Sigmoid colon (tissue), 7 donors: ENCODE measurements around the gene MYO10. TPM values are rescaled to one million over a fixed set of nuclear protein-coding genes. Genes with fewer than 3 reads are reported as not detected.

Experiments used
- DNase-seq: peaks from one replicate; pipeline ENCODE4 v3.0.0-alpha.2; 2019
- H3K27ac ChIP-seq, 4 donors: fragments of 200-600 bp; sonication (generic); one replicate each; pipeline ENCODE4 v1.5.1; 2016 to 2019; ENCODE audit warnings: mild to moderate bottlenecking in 1 of 4
- H3K27me3 ChIP-seq, 3 donors: fragments of 200-600 bp; sonication (generic); one replicate each; pipeline ENCODE4 v1.5.1; 2019; ENCODE audit warnings: mild to moderate bottlenecking in 1 of 3
- H3K36me3 ChIP-seq, 4 donors: fragments of 200-600 bp; sonication (generic); one replicate each; pipeline ENCODE4 v1.5.1; 2016 to 2019
- H3K4me1 ChIP-seq, 4 donors: fragments of 200-600 bp; sonication (generic); one replicate each; pipeline ENCODE4 v1.5.1; 2017 to 2019
- H3K4me3 ChIP-seq, 4 donors: fragments of 200-600 bp; sonication (generic); one replicate each; pipeline ENCODE4 v1.5.1; 2017 to 2019; ENCODE audit warnings: mild to moderate bottlenecking in 2 of 4, moderate library complexity in 1 of 4
- H3K9me3 ChIP-seq, 4 donors: fragments of 200-600 bp in 3 of 4; sonication (generic) in 3 of 4; one replicate each; pipeline versions ENCODE4 v1.5.1 to v1.6.1; 2013 to 2019
- CTCF ChIP-seq, 4 experiments: fragments of 450-650 bp in 3 of 4; fragments of 200-600 bp in 1 of 4; IDR thresholded peaks; one replicate each; pipeline ENCODE4 v1.5.1; 2016 to 2019; ENCODE audit warnings: antibody characterized with exemption in 4 of 4, mild to moderate bottlenecking in 3 of 4, moderate library complexity in 2 of 4
- EP300 ChIP-seq, 4 donors: sonication (generic); formaldehyde crosslinking; IDR thresholded peaks; one replicate each; pipeline ENCODE4 v1.6.1; 2017; ENCODE audit warnings: antibody characterized with exemption in 4 of 4
- POLR2A ChIP-seq, 2 donors: fragments of 450-650 bp; IDR thresholded peaks; one replicate each; pipeline ENCODE4 v1.6.1; 2016; ENCODE audit warnings: antibody characterized with exemption in 2 of 2, mild to moderate bottlenecking in 2 of 2, moderate library complexity in 2 of 2
- POLR2AphosphoS5 ChIP-seq, 4 donors: sonication (generic); formaldehyde crosslinking; IDR thresholded peaks; one replicate each; pipeline ENCODE4 v1.6.1; 2017; ENCODE audit warnings: antibody characterized with exemption in 4 of 4
- WGBS, 2 donors: extraction: QIAGEN DNeasy Blood & Tissue Kit; methylation state at CpG; one replicate each; pipeline ENCODE4 v1.1.7; 2013; 5-methylcytosine and 5-hydroxymethylcytosine counted together
- intact Hi-C: fragments of 100-400 bp; cut with DNase I; formaldehyde crosslinking; loops from one replicate; pipeline ENCODE4 v1.15.1; 2023
- polyA plus RNA-seq, 3 donors: library from polyadenylated mRNA; stranded (reverse); fragments of 200-250 nt; gene quantifications; one replicate each; pipeline ENCODE4 v1.2.3, GENCODE V29; 2013
- total RNA-seq, 4 donors: library from RNA; depleted of rRNA; stranded (reverse); fragments of >200 nt; gene quantifications; one replicate each; pipeline ENCODE4 v1.1.0, GENCODE V29; 2016
- donor health status: healthy with polysubstance abuse.
- donor health status: Bipolar disorder and iron deficiency.
- donor health status: healthy.

MYO10 gene
- total and polyA plus RNA-seq, 7 donors = 3.9 to 20.3 (median 8.3) TPM

- no peak overlapping the region for H3K27ac ChIP-seq
- H3K4me1 ChIP-seq = peaks cover 0 to 25% (median 23%) of the 10 kb centered on the region in 4 donors
- no peaks in the 10 kb centered on the region for H3K36me3 ChIP-seq
- intact Hi-C loops = loop anchor here (10.0 kb wide), 1 partner anchor 127 kb away; no protein-coding TSS in a partner anchor
- WGBS, 2 donors = 17 to 61% methylated on average over 5 of the region's 5 CpGs
- no peaks in the 10 kb centered on the region for H3K9me3 ChIP-seq
- H3K27me3 ChIP-seq = peaks cover 25 to 72% (median 50%) of the 10 kb centered on the region in 3 donors
- no peak for DNase-seq
- no peak overlapping the region for H3K4me3 ChIP-seq
- TF ChIP-seq EP300 (IDR thresholded peaks at IDR 0.05) (no peak), CTCF (IDR thresholded peaks at IDR 0.05) (peak in 1 of 4 experiments; percentile 14)
Measured at GRCh38 chr5:16931334-16932110, 4.6 kb downstream of the MYO10 start.

- no peak for DNase-seq
- peaks cover 0 to 17% (median 13%) of the 10 kb centered on the region in 4 donors for H3K4me1 ChIP-seq
- no peak overlapping the region for H3K27ac ChIP-seq
- no peak overlapping the region for H3K4me3 ChIP-seq
- H3K36me3 ChIP-seq = no peaks in the 10 kb centered on the region
- intact Hi-C loops = loop anchor here (10.0 kb wide), 1 partner anchor 126 kb away; no protein-coding TSS in a partner anchor
- 59 to 88% methylated on average over 8 of the region's 8 CpGs for WGBS, 2 donors
- peaks cover 17 to 64% (median 40%) of the 10 kb centered on the region in 3 donors for H3K27me3 ChIP-seq
- no peak for TF ChIP-seq POLR2AphosphoS5 (IDR thresholded peaks at IDR 0.05)
- TF ChIP-seq EP300 (IDR thresholded peaks at IDR 0.05) = no peak
- TF ChIP-seq CTCF (IDR thresholded peaks at IDR 0.05) = no peak
- no peak for TF ChIP-seq POLR2A (IDR thresholded peaks at IDR 0.05)
- H3K9me3 ChIP-seq = no peaks in the 10 kb centered on the region
Measured at GRCh38 chr5:16930496-16930895, 5.6 kb downstream of the MYO10 start.

- H3K27me3 ChIP-seq = peaks cover 11 to 57% (median 33%) of the 10 kb centered on the region in 3 donors
- 64 to 88% methylated on average over 3 of the region's 3 CpGs for WGBS, 2 donors
- no peaks in the 10 kb centered on the region for H3K36me3 ChIP-seq
- DNase-seq = no peak
- H3K4me1 ChIP-seq = peaks cover 0 to 10% (median 6%) of the 10 kb centered on the region in 4 donors
- no peaks in the 10 kb centered on the region for H3K9me3 ChIP-seq
- no peak overlapping the region for H3K27ac ChIP-seq
- intact Hi-C loops = loop anchor here (10.0 kb wide), 1 partner anchor 125 kb away; no protein-coding TSS in a partner anchor
- TF ChIP-seq CTCF (IDR thresholded peaks at IDR 0.05) = no peak
- no peak overlapping the region for H3K4me3 ChIP-seq
Measured at GRCh38 chr5:16929831-16930230, 6.3 kb downstream of the MYO10 start.

GRCh38 chr5:16929347-16929746, 6.7 kb downstream of the MYO10 start:
- WGBS, 2 donors = 92 to 95% methylated on average over 2 of the region's 2 CpGs
- H3K27me3 ChIP-seq = peaks cover 11 to 53% (median 30%) of the 10 kb centered on the region in 3 donors
- no peak for TF ChIP-seq POLR2A (IDR thresholded peaks at IDR 0.05)
- TF ChIP-seq POLR2AphosphoS5 (IDR thresholded peaks at IDR 0.05) = no peak
- TF ChIP-seq EP300 (IDR thresholded peaks at IDR 0.05) = no peak
- DNase-seq = no peak
- H3K36me3 ChIP-seq = no peaks in the 10 kb centered on the region
- no peak overlapping the region for H3K27ac ChIP-seq
- no peak overlapping the region for H3K4me3 ChIP-seq
- no peaks in the 10 kb centered on the region for H3K9me3 ChIP-seq
- intact Hi-C loops = no loop called here
- H3K4me1 ChIP-seq = peaks cover 0 to 5% (median 2%) of the 10 kb centered on the region in 4 donors

GRCh38 chr5:16927613-16928012, 8.5 kb downstream of the MYO10 start:
- Histone ChIP-seq H3K36me3 (no peaks in the 10 kb centered on the region), H3K27ac (no peak overlapping the region), H3K4me3 (no peak overlapping the region), H3K27me3 (peaks cover 0 to 35% (median 13%) of the 10 kb centered on the region in 3 donors), H3K9me3 (no peaks in the 10 kb centered on the region), H3K4me1 (no peaks in the 10 kb centered on the region)
- TF ChIP-seq POLR2A (IDR thresholded peaks at IDR 0.05) = no peak
- no peak for TF ChIP-seq CTCF (IDR thresholded peaks at IDR 0.05)
- TF ChIP-seq POLR2AphosphoS5 (IDR thresholded peaks at IDR 0.05) = no peak
- TF ChIP-seq EP300 (IDR thresholded peaks at IDR 0.05) = no peak
- no peak for DNase-seq
- WGBS, 2 donors = 74 to 88% methylated on average over 8 of the region's 8 CpGs
- intact Hi-C loops = no loop called here
